ENCODE measurements around the gene DLX1.

GRCh38 chr2:172097557-172098131, 12.3 kb downstream of the DLX1 start:
- TF ChIP-seq CTCF (IDR thresholded peaks at IDR 0.05) = no peak
- TF ChIP-seq POLR2A (IDR thresholded peaks at IDR 0.05) = no peak
